Thoracic aorta (tissue), 2 donors: Measurements from ENCODE around the gene OR52E6. TPM values are rescaled to one million over a fixed set of nuclear protein-coding genes. Genes with fewer than 3 reads are reported as not detected.

Experiments
- ATAC-seq: fragments of 150-250 bp; one replicate; pipeline ENCODE4 v1.8.0; 2017; ENCODE audit warnings: low read depth; ENCODE audit not compliant: insufficient number of reproducible peaks, low FRiP score
- DNase-seq: peaks from one replicate; pipeline ENCODE4 v3.0.0-alpha.2; 2020; ENCODE audit warnings: low spot score
- H3K27ac ChIP-seq, 2 donors: fragments of 200-600 bp; sonication (generic); 1 replicate in 1 of 2; 2 replicates in 1 of 2; pipeline ENCODE4 v1.5.1; 2016; ENCODE audit warnings: mild to moderate bottlenecking in 2 of 2, moderate library complexity in 2 of 2
- H3K27me3 ChIP-seq: fragments of 200-600 bp; sonication (generic); replicated peaks from 2 replicates; pipeline ENCODE4 v1.6.0; 2016; ENCODE audit warnings: mild to moderate bottlenecking; ENCODE audit not compliant: insufficient read depth
- H3K36me3 ChIP-seq: fragments of 200-600 bp; sonication (generic); one replicate; pipeline ENCODE4 v1.5.1; 2016
- H3K4me1 ChIP-seq, 2 donors: fragments of 200-600 bp; sonication (generic); 1 replicate in 1 of 2; 2 replicates in 1 of 2; pipeline versions ENCODE4 v1.5.1 to v1.6.0; 2016; ENCODE audit warnings: low read depth in 2 of 2, mild to moderate bottlenecking in 1 of 2; ENCODE audit not compliant: control insufficient read depth in 1 of 2
- H3K4me3 ChIP-seq: fragments of 200-600 bp; sonication (generic); 2 replicates; pipeline ENCODE4 v1.5.1; 2016; ENCODE audit warnings: mild to moderate bottlenecking
- H3K9me3 ChIP-seq: fragments of 200-600 bp; sonication (generic); 2 replicates; pipeline ENCODE4 v1.5.1; 2016
- CTCF ChIP-seq: fragments of 200-600 bp; sonication (generic); IDR thresholded peaks from one replicate; pipeline ENCODE4 v1.5.1; 2019; ENCODE audit warnings: antibody characterized with exemption
- total RNA-seq, 2 donors: library from RNA; depleted of rRNA; stranded (reverse); fragments of >200 nt; gene quantifications; one replicate each; pipeline versions ENCODE4 v1.1.0 to v1.2.3, GENCODE V29; 2016

The OR52E6 gene
- total RNA-seq, 2 donors from 2014 or later = not detected

DNA sequence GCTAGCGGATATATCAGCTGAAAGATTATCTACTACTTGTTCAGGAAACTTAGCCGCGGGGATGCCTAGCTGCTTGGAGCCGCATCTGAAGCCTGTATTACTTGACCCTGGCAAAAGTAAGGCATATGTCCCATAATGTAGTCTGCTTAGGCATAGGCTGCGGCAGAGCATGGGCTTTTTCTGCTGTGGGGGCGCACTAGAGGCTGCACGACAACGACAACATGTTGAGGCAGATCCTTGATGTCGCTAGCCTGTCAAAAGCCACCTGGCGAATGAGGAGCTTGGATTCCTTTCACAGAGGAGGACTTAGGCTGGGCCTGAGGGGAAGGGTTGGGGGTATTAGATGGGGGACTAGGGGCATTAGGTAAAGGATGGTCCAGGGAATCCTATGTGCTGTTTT is 34.1 kb downstream of the OR52E6 start:
- DNase-seq (no peak), ATAC-seq (no peak)
- peaks cover 5 to 6% of the 10 kb centered on the region in 2 donors for H3K4me1 ChIP-seq
- H3K4me3 ChIP-seq = no peak overlapping the region
- H3K36me3 ChIP-seq = no peaks in the 10 kb centered on the region
- TF ChIP-seq CTCF = no peak
- peaks cover 3% of the 10 kb centered on the region for H3K9me3 ChIP-seq
- H3K27ac ChIP-seq = no peak overlapping the region
- no peaks in the 10 kb centered on the region for H3K27me3 ChIP-seq

GRCh38 chr11:5803982-5804381 is 37.7 kb downstream of the OR52E6 start:
- DNase-seq (no peak), ATAC-seq (no peak)
- Histone ChIP-seq H3K27me3 (no peaks in the 10 kb centered on the region), H3K4me3 (no peak overlapping the region), H3K9me3 (peaks cover 3% of the 10 kb centered on the region), H3K36me3 (no peaks in the 10 kb centered on the region), H3K4me1 (peaks cover 3 to 5% of the 10 kb centered on the region in 2 donors), H3K27ac (no peak overlapping the region)
- no peak for TF ChIP-seq CTCF

DNA sequence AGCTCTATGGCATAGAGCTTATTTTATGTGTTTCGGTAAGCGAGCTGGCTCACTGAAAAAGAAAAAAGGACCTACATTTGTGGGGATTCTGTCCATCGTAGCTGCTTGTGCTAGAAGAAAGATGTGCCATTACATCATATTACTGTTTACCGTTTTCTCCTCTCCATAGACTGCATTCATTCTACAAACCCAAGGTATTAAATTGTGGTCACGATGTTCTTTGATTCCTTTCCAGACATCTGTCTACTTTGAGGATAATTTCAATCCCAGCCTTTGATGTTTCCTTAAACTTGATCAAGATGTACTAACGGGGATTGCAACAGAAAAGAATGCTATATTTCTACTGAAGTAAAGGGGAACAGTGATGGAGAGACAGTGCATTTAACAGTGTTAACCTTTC is 45.2 kb downstream of the OR52E6 start:
- no peak for TF ChIP-seq CTCF
- Histone ChIP-seq H3K9me3 (no peaks in the 10 kb centered on the region), H3K27me3 (no peaks in the 10 kb centered on the region), H3K4me1 (no peaks in the 10 kb centered on the region), H3K4me3 (no peak overlapping the region), H3K27ac (no peak overlapping the region), H3K36me3 (no peaks in the 10 kb centered on the region)
- DNase-seq = no peak
- no peak for ATAC-seq

- Histone ChIP-seq H3K27me3 (no peaks in the 10 kb centered on the region), H3K27ac (no peak within 1 kb of the TSS), H3K4me1 (no peaks in the 10 kb centered on the region), H3K9me3 (no peaks in the 10 kb centered on the region), H3K36me3 (no peaks in the 10 kb centered on the region), H3K4me3 (no peak within 1 kb of the TSS)
- DNase-seq = no peak
- TF ChIP-seq CTCF = no peak
- no peak for ATAC-seq
These were observed 50.5 kb downstream of the OR52E6 start, which contains the start of gene OR52N1 for GRCh38 chr11:5791165-5791564. OR52N1 (minus strand) TSS chr11:5791265; CDS start chr11:5788816, 2,449 bp downstream.

Other genes with a start within 250 kb of the OR52E6 start
- 1 to 10 TPM; 3.0 to 6.5 TPM for gene TRIM6, start 245.3 kb downstream of the OR52E6 start, total RNA-seq
- 1 to 10 TPM; 6.9 to 7.7 TPM for gene TRIM34, start 216.9 kb downstream of the OR52E6 start, total RNA-seq
- gene TRIM5, start 156.8 kb downstream of the OR52E6 start, total RNA-seq = 10 to 100 TPM; 35.5 to 36.4 TPM
- gene TRIM22, start 152.1 kb downstream of the OR52E6 start, total RNA-seq = 100 to 1,000 TPM; 119 to 129 TPM
- under 1 TPM; 0.27 to 0.49 TPM for gene OR56B1, start 105.4 kb downstream of the OR52E6 start, total RNA-seq
- gene OR52N4, start 87.7 kb downstream of the OR52E6 start, total RNA-seq = not detected
- gene OR52N5, start 58.5 kb downstream of the OR52E6 start, total RNA-seq = not detected
- gene OR52N1, start 50.6 kb downstream of the OR52E6 start, total RNA-seq = under 1 TPM in 1 of 2 donors, not detected in 1; 0.42 TPM
- gene OR52N2, start 33.0 kb downstream of the OR52E6 start, total RNA-seq = not detected
- not detected for gene OR52E8, start 15.8 kb upstream of the OR52E6 start, total RNA-seq
- not detected for gene OR52E4, start 38.7 kb upstream of the OR52E6 start, total RNA-seq
- gene OR52E5, start 51.3 kb upstream of the OR52E6 start, total RNA-seq = not detected
- not detected for gene OR56A3, start 100.4 kb upstream of the OR52E6 start, total RNA-seq
- not detected for gene OR56A5, start 126.6 kb upstream of the OR52E6 start, total RNA-seq
- not detected for gene OR52L1, start 145.1 kb upstream of the OR52E6 start, total RNA-seq
- not detected for gene OR56A4, start 165.0 kb upstream of the OR52E6 start, total RNA-seq
- not detected for gene OR56A1, start 188.9 kb upstream of the OR52E6 start, total RNA-seq